GM15510 (cell line): Measurements from ENCODE around the gene PCDHAC2.

ENCODE experiments used
- POLR2A ChIP-seq: IDR thresholded peaks from 3 replicates; pipeline ENCODE4 v1.6.1; 2011; ENCODE audit warnings: borderline replicate concordance; ENCODE audit not compliant: insufficient read length; ENCODE audit errors: extremely low read depth

PCDHAC2 gene

DNA sequence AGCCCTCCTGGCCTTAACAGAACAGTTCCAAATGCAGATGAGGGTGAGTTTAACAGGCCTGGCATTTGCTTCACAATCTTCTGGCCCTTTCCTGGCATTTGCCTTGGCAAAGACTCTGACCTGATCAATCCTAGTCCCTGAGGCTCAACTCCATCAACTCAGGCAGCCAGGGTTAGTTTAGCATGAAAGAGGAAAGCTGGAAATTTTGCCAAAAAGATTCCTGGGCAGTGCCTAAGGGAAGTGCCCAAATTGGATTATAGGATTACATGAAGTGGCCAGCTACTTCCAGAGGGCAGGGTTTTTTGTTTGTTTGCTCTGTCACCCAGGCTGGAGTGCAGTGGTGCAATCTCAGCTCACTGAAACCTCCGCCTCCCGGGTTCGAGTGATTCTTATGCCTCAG is 36.8 kb downstream of the PCDHAC2 start:
- TF ChIP-seq POLR2A = no peak

DNA sequence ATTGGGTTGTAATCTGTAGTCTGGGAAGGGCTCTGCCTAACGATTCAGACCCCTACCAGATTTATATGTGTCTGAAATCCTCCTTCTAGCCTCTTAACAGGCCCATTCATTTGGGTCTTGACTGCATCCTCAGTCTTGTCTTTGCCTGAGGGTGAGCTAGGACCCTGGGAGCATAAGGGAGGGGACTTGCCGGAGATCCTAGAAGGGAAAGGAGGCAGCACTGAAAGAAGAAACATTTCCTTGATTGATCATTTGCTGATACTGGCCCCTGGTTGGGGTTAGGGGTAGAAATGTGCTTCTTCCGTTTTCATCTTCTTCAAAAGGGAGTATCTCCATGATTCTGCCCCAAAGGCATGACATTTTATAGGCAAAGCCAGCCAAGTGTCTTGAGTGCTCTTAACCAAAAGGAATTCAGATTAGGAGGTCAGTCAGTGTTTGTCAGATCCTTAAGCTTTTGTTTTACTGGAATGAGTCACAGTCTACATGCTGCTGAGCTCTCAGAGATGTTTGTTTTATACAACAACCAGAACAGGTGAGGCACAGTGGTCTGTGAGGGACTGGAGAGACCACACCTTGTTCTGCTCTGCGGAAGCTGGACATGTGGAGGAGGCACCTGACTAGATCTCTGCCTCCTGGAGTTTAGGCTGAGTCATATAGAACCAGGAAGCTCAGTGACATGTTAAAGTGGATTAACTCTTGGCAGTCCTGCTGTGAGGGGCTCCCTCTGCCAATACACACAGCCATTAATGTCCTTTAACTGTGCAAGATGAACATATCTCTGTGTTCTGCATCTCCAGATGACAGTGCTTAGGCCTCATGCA is 37.7 kb downstream of the PCDHAC2 start:
- TF ChIP-seq POLR2A = no peak

- TF ChIP-seq POLR2A = no peak
These were observed 41.5 kb downstream of the PCDHAC2 start for GRCh38 chr5:141007791-141008190.

GRCh38 chr5:141010047-141010793 is 43.9 kb downstream of the PCDHAC2 start:
- no peak for TF ChIP-seq POLR2A

GRCh38 chr5:141017943-141018342 is 51.7 kb downstream of the PCDHAC2 start:
- TF ChIP-seq POLR2A = no peak
